A549 (cell line): ENCODE measurements around the gene LIPE. TPM values are rescaled to one million over a fixed set of nuclear protein-coding genes. Genes with fewer than 3 reads are reported as not detected.

Experiments
- ATAC-seq, 2 experiments: fragments of 200-7000 bp in 1 of 2; fragments of >200 bp in 1 of 2; cut with Nextera tagmentation in 1 of 2; cut with Tn5 transposase in 1 of 2; 3 replicates each; pipeline versions ENCODE4 v1.8.0 to v1.9.1; 2018 to 2020; ENCODE audit warnings: mild to moderate bottlenecking in 1 of 2, moderate library complexity in 1 of 2
- CTCF ChIA-PET: fragments of 300-600 bp; sonication (Branson Sonifier 250); formaldehyde crosslinking; extraction: SDS; loops from one replicate; lab custom pipeline; 2021; ENCODE audit warnings: antibody characterized with exemption, inconsistent platforms; lab: Yijun Ruan, JAX
- POLR2A ChIA-PET: fragments of 350-600 bp; formaldehyde crosslinking; extraction: SDS; loops from one replicate; lab custom pipeline; 2021; ENCODE audit warnings: antibody characterized with exemption, inconsistent platforms; lab: Yijun Ruan, JAX
- DNase-seq, 2 experiments: peaks; one replicate each; pipeline versions ENCODE4 v3.0.0 to v3.0.0-alpha.2; 2011 to 2016; ENCODE audit warnings: low read depth in 1 of 2, low spot score in 1 of 2
- FAIRE-seq: peaks from 2 replicates; lab custom pipeline; 2011; peaks lifted over from hg19 to GRCh38; lab: Jason Lieb, UNC
- H3K27ac ChIP-seq, 2 experiments: fragments of >200 bp; sonication (Bioruptor Twin); formaldehyde crosslinking; 3 replicates each; pipeline ENCODE4 v1.5.1; 2016 to 2017
- H3K4me1 ChIP-seq: fragments of >200 bp; sonication (Bioruptor Twin); formaldehyde crosslinking; 3 replicates; pipeline ENCODE4 v1.6.1; 2016
- H3K4me2 ChIP-seq: fragments of >200 bp; sonication (Bioruptor Twin); formaldehyde crosslinking; 3 replicates; pipeline ENCODE4 v1.6.1; 2016
- H3K4me3 ChIP-seq: fragments of >200 bp; sonication (Bioruptor Twin); formaldehyde crosslinking; 3 replicates; pipeline ENCODE4 v1.5.1; 2016
- H3K9me3 ChIP-seq: fragments of >200 bp; sonication (Bioruptor Twin); formaldehyde crosslinking; 3 replicates; pipeline ENCODE4 v1.6.1; 2016
- CHD2 ChIP-seq: fragments of 150-350 bp; IDR thresholded peaks from 2 replicates; pipeline ENCODE4 v1.6.1; 2014; ENCODE audit warnings: low read length; ENCODE audit not compliant: partially characterized antibody
- EP300 ChIP-seq, 2 experiments: fragments of >200 bp; sonication (Bioruptor Twin); formaldehyde crosslinking; IDR thresholded peaks; 2 replicates in 1 of 2; 3 replicates in 1 of 2; pipeline ENCODE4 v1.6.1; 2016 to 2017
- HDAC2 ChIP-seq: fragments of 200-600 bp; sonication (generic); IDR thresholded peaks from 2 replicates; pipeline ENCODE4 v1.6.1; 2016
- HOXA7 ChIP-seq: fragments of 250-450 bp; sonication (Bioruptor Pico); IDR thresholded peaks from 2 replicates; pipeline ENCODE4 v1.5.0; 2020; ENCODE audit warnings: mild to moderate bottlenecking, moderate library complexity
- MAFK ChIP-seq: fragments of 450-650 bp; IDR thresholded peaks from 2 replicates; pipeline ENCODE4 v1.6.1; 2014; ENCODE audit not compliant: partially characterized antibody
- MYC ChIP-seq: IDR thresholded peaks from 2 replicates; pipeline ENCODE4 v1.6.1; 2012; ENCODE audit warnings: mild to moderate bottlenecking, inconsistent platforms, low read length, improper control_type of control experiment, borderline replicate concordance
- NFE2L2 ChIP-seq: fragments of 150-350 bp; conservative IDR thresholded peaks from 2 replicates; pipeline ENCODE4 v1.6.1; 2014; ENCODE audit warnings: low read length
- NR3C1 ChIP-seq: fragments of >200 bp; sonication (Bioruptor Twin); formaldehyde crosslinking; IDR thresholded peaks from 3 replicates; pipeline ENCODE4 v1.6.1; 2017
- PHF8 ChIP-seq: fragments of 200-600 bp; sonication (generic); IDR thresholded peaks from 2 replicates; pipeline ENCODE4 v1.6.1; 2016; ENCODE audit warnings: low read depth, mild to moderate bottlenecking, antibody characterized with exemption, moderate library complexity, borderline replicate concordance
- POLR2AphosphoS2 ChIP-seq: conservative IDR thresholded peaks from 2 replicates; pipeline ENCODE4 v1.6.1; 2012; ENCODE audit warnings: low read length, improper control_type of control experiment, inconsistent platforms
- RARB ChIP-seq: fragments of 250-450 bp; sonication (Bioruptor Pico); IDR thresholded peaks from 2 replicates; pipeline ENCODE4 v1.8.0; 2021; ENCODE audit warnings: mild to moderate bottlenecking, moderate library complexity
- RCOR1 ChIP-seq: fragments of 150-350 bp; IDR thresholded peaks from 2 replicates; pipeline ENCODE4 v1.6.1; 2014; ENCODE audit warnings: antibody characterized with exemption, low read length, low read depth
- SMC3 ChIP-seq: fragments of >200 bp; sonication (Bioruptor Twin); formaldehyde crosslinking; IDR thresholded peaks from 3 replicates; pipeline ENCODE4 v1.6.1; 2018; ENCODE audit warnings: inconsistent platforms
- TFCP2L1 ChIP-seq: fragments of 250-450 bp; sonication (Bioruptor Pico); IDR thresholded peaks from 2 replicates; pipeline ENCODE4 v1.5.0; 2021; ENCODE audit warnings: mild to moderate bottlenecking
- ZFP36 ChIP-seq: fragments of 450-650 bp; IDR thresholded peaks from 2 replicates; pipeline ENCODE4 v1.6.1; 2014; ENCODE audit warnings: borderline replicate concordance; ENCODE audit not compliant: partially characterized antibody
- WGBS: methylation state at CpG from one replicate; pipeline ENCODE4 v1.1.6; 2017; ENCODE audit errors: missing lambda C conversion rate; 5-methylcytosine and 5-hydroxymethylcytosine counted together
- polyA plus RNA-seq, 4 experiments: library from polyadenylated mRNA; depleted of rRNA in 3 of 4; stranded (reverse); fragments of >200 nt; fragmentation: RNase III in 1 of 4; extraction: RNeasy Plus Mini Kit Qiagen cat#74134 plus additional on column Dnase treatment in 1 of 4; gene quantifications; 2 replicates in 3 of 4; 3 replicates in 1 of 4; pipeline ENCODE4 v1.2.3, GENCODE V29; 2011 to 2017
- TF ChIP-seq, protein P1 (sequence below): IDR thresholded peaks from 2 replicates; pipeline ENCODE4 v1.6.1; 2012
- TF ChIP-seq, protein P2 (sequence below): fragments of 250-450 bp; sonication (Bioruptor Pico); IDR thresholded peaks from 2 replicates; pipeline ENCODE4 v1.5.0; 2021; ENCODE audit warnings: mild to moderate bottlenecking, moderate library complexity, borderline replicate concordance
- TF ChIP-seq, protein P3 (sequence below): fragments of 450-650 bp; IDR thresholded peaks from 2 replicates; pipeline ENCODE4 v1.6.1; 2014; ENCODE audit warnings: antibody characterized with exemption
- TF ChIP-seq, protein P4 (sequence below): fragments of 150-350 bp; IDR thresholded peaks from 2 replicates; pipeline ENCODE4 v1.6.1; 2014; ENCODE audit warnings: low read depth, mild to moderate bottlenecking, low read length
- TF ChIP-seq, protein P5 (sequence below): IDR thresholded peaks from 2 replicates; pipeline ENCODE4 v1.6.1; 2012; ENCODE audit warnings: low read depth, borderline replicate concordance

LIPE gene
- polyA plus RNA-seq, 2 of the 4 experiments (the other 2 are of a cell fraction), result 1.6 to 3.2 TPM

DNA sequence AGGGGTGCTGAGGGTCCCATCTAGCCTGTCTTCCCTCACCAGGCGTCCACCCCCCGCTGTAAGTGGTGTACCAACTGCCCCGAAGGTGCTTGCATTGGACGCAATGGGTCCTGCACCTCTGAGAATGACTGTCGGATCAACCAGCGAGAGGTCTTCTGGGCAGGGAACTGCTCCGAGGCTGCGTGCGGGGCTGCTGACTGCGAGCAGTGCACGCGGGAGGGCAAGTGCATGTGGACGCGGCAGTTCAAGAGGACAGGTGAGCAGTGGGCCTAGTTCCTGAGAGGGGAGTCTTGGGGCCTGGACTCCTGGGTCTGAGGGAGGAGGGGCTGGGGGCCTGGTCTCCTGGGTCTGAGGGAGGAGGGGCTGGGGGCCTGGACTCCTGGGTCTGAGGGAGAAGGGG lies 64.8 kb downstream of the LIPE start:
- TF ChIP-seq, protein P1, sequence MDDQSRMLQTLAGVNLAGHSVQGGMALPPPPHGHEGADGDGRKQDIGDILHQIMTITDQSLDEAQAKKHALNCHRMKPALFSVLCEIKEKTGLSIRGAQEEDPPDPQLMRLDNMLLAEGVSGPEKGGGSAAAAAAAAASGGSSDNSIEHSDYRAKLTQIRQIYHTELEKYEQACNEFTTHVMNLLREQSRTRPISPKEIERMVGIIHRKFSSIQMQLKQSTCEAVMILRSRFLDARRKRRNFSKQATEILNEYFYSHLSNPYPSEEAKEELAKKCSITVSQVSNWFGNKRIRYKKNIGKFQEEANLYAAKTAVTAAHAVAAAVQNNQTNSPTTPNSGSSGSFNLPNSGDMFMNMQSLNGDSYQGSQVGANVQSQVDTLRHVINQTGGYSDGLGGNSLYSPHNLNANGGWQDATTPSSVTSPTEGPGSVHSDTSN, result no peak
- no peak for TF ChIP-seq TFCP2L1 (CRISPR knock-in tag)
- TF ChIP-seq, all 56 proteins: peak for 0
- Histone ChIP-seq H3K4me2 (no peak overlapping the region), H3K4me1 (no peaks in the 10 kb centered on the region), H3K27ac (no peak overlapping the region), H3K9me3 (peaks cover 13% of the 10 kb centered on the region), H3K4me3 (no peak overlapping the region)
- no peak for FAIRE-seq
- POLR2A ChIA-PET, result no interaction called here
- WGBS, result 95% methylated on average over 14 of the region's 14 CpGs
- no peak for DNase-seq
- no peak for ATAC-seq
- CTCF ChIA-PET, result interaction anchor here (1.0 to 2.5 kb wide), 2 partner anchors 22 to 35 kb away, joined by 3 to 9 read pairs; no protein-coding TSS in a partner anchor

DNA sequence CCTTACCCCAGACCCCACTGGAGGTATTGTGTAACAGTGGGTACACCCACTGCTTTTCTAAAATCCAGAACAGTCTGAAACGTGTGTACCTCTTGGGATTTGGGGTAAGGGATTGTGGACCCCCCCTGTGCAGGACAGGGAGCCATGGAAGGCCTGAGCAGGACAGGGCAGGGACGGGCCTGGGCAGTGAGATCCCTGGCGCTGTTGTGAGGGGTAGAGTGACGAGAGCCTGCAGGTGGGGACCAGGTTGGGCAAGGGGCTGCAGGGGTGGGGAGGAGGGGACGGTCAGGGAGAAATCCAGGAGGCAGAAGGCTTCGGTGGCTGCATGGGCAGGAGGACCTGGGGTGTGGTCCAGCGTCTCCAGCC lies 65.7 kb downstream of the LIPE start:
- ChIA-PET CTCF (interaction anchor here (0.9 to 2.5 kb wide), 7 partner anchors 12 to 34 kb away, joined by 3 to 9 read pairs (median 5); no protein-coding TSS in a partner anchor), POLR2A (no interaction called here)
- no peak for TF ChIP-seq SMC3
- TF ChIP-seq, protein P2, sequence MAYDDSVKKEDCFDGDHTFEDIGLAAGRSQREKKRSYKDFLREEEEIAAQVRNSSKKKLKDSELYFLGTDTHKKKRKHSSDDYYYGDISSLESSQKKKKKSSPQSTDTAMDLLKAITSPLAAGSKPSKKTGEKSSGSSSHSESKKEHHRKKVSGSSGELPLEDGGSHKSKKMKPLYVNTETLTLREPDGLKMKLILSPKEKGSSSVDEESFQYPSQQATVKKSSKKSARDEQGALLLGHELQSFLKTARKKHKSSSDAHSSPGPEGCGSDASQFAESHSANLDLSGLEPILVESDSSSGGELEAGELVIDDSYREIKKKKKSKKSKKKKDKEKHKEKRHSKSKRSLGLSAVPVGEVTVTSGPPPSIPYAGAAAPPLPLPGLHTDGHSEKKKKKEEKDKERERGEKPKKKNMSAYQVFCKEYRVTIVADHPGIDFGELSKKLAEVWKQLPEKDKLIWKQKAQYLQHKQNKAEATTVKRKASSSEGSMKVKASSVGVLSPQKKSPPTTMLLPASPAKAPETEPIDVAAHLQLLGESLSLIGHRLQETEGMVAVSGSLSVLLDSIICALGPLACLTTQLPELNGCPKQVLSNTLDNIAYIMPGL (CRISPR knock-in tag), result no peak
- no peak for TF ChIP-seq HOXA7 (CRISPR knock-in tag)
- TF ChIP-seq, protein P3, sequence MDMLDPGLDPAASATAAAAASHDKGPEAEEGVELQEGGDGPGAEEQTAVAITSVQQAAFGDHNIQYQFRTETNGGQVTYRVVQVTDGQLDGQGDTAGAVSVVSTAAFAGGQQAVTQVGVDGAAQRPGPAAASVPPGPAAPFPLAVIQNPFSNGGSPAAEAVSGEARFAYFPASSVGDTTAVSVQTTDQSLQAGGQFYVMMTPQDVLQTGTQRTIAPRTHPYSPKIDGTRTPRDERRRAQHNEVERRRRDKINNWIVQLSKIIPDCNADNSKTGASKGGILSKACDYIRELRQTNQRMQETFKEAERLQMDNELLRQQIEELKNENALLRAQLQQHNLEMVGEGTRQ, result no peak
- no peak for TF ChIP-seq PHF8
- Histone ChIP-seq H3K4me3 (no peak overlapping the region), H3K4me1 (no peaks in the 10 kb centered on the region), H3K4me2 (no peak overlapping the region), H3K27ac (no peak overlapping the region), H3K9me3 (peaks cover 13% of the 10 kb centered on the region)
- peak in 1 of 2 experiments; percentile 8; a peak in 1 of 6 replicates for ATAC-seq
- 73% methylated on average over 7 of the region's 7 CpGs for WGBS
- no peak for DNase-seq
- no peak for FAIRE-seq

DNA sequence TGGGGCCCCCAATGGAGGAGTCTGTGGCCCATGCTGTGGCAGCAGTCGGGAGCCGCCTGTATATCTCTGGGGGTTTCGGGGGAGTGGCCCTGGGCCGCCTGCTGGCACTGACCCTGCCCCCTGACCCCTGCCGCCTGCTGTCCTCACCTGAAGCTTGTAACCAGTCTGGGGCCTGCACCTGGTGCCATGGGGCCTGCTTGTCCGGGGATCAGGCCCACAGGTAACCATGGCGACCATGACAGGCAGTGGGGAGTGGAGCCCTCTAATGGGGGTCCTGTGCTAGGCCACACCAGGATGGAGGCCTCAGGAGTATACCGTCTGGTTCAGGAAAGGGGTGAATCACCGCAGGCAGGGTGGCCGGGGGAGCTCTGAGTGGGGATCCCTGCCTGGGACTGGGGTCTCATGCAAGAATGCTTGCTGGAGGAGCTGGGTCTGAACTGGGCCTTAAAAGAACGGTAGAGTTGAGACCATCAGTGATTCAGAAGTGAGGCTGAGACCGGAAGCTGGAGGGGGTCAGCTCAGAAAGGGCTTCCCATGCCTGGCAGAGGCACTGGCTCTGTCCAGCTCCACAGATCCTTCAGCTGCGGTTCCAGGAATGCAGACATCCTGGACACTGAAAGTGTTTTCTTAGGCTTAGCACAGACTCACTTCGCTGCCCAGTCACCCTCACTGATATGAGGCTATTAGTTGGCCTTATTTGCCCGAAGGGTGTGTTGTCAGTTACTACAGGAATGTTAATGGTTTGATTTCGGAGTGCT lies 66.2 kb downstream of the LIPE start:
- FAIRE-seq, result no peak
- TF ChIP-seq SMC3 (no peak), EP300 (IDR thresholded peaks at IDR 0.05) (no peak), RARB (no peak), CHD2 (no peak), NFE2L2 (no peak), ZFP36 (no peak), MYC (no peak), RCOR1 (no peak), HOXA7 (CRISPR knock-in tag) (no peak), HDAC2 (no peak), NR3C1 (no peak), POLR2AphosphoS2 (no peak), MAFK (no peak)
- TF ChIP-seq, protein P4, sequence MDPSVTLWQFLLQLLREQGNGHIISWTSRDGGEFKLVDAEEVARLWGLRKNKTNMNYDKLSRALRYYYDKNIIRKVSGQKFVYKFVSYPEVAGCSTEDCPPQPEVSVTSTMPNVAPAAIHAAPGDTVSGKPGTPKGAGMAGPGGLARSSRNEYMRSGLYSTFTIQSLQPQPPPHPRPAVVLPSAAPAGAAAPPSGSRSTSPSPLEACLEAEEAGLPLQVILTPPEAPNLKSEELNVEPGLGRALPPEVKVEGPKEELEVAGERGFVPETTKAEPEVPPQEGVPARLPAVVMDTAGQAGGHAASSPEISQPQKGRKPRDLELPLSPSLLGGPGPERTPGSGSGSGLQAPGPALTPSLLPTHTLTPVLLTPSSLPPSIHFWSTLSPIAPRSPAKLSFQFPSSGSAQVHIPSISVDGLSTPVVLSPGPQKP, result no peak
- TF ChIP-seq, protein P5, sequence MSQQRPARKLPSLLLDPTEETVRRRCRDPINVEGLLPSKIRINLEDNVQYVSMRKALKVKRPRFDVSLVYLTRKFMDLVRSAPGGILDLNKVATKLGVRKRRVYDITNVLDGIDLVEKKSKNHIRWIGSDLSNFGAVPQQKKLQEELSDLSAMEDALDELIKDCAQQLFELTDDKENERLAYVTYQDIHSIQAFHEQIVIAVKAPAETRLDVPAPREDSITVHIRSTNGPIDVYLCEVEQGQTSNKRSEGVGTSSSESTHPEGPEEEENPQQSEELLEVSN, result no peak
- TF ChIP-seq, all 56 proteins: peak for 0
- 82% methylated on average over 16 of the region's 16 CpGs for WGBS

More for the DNA sequence above, 66.2 kb downstream of the LIPE start:
- POLR2A ChIA-PET, result interaction anchor here (0.7 kb wide), 1 partner anchor 137 kb away, joined by 4 read pairs; no protein-coding TSS in a partner anchor
- no peak for DNase-seq
- no peak overlapping the region for H3K27ac ChIP-seq
- CTCF ChIA-PET, result interaction anchor here (0.6 to 2.5 kb wide), 8 partner anchors 10 to 33 kb away, joined by 3 to 9 read pairs (median 4); no protein-coding TSS in a partner anchor
- no peak overlapping the region for H3K4me3 ChIP-seq
- peaks cover 13% of the 10 kb centered on the region for H3K9me3 ChIP-seq
- H3K4me1 ChIP-seq, result no peaks in the 10 kb centered on the region
- peak; percentile 31 to 41; a peak in 4 of 6 replicates for ATAC-seq
- no peak overlapping the region for H3K4me2 ChIP-seq
